A673 (cell line): ENCODE measurements around the gene ADSS2. TPM values are rescaled to one million over a fixed set of nuclear protein-coding genes. Genes with fewer than 3 reads are reported as not detected.
A peak's percentile ranks its signal among the peaks of the same experiment; 100 is the strongest.

Source experiments
- BruUV-seq: library from RNA; stranded (reverse); fragments of 400-500 nt; replicated peaks from 2 replicates; lab custom pipeline; 2021; lab: Mats Ljungman, UMichigan
- CTCF ChIA-PET: fragments of 300-600 bp; sonication (Branson Sonifier 250); formaldehyde crosslinking; loops from one replicate; lab custom pipeline; 2022; ENCODE audit warnings: antibody characterized with exemption; lab: Charles Lee
- POLR2A ChIA-PET: fragments of 300-600 bp; sonication (Branson Sonifier 250); formaldehyde crosslinking; loops from one replicate; lab custom pipeline; 2022; ENCODE audit warnings: antibody characterized with exemption; ENCODE audit not compliant: low non-redundant PET; lab: Charles Lee
- DNase-seq: peaks from one replicate; pipeline ENCODE4 v3.0.0-alpha.2; 2015; ENCODE audit warnings: low spot score
- H3K27ac ChIP-seq: fragments of 200-600 bp; sonication (generic); 2 replicates; pipeline ENCODE4 v1.5.1; 2016; ENCODE audit warnings: mixed run types, low read depth, mild to moderate bottlenecking, mixed read lengths, antibody characterized with exemption, low read length; ENCODE audit not compliant: poor library complexity, severe bottlenecking
- H3K27me3 ChIP-seq: fragments of 200-600 bp; sonication (generic); replicated peaks from 2 replicates; pipeline ENCODE4 v1.6.1; 2017; ENCODE audit warnings: mixed run types, low read depth, mild to moderate bottlenecking, mixed read lengths, antibody characterized with exemption, low read length; ENCODE audit not compliant: insufficient read depth, poor library complexity
- H3K36me3 ChIP-seq: fragments of 200-600 bp; sonication (generic); 2 replicates; pipeline ENCODE4 v1.6.1; 2016; ENCODE audit warnings: mixed run types, mild to moderate bottlenecking, mixed read lengths, antibody characterized with exemption, low read length; ENCODE audit not compliant: insufficient read depth, poor library complexity, severe bottlenecking
- H3K4me1 ChIP-seq: fragments of 200-600 bp; sonication (generic); 2 replicates; pipeline ENCODE4 v1.6.1; 2017; ENCODE audit warnings: mixed run types, mild to moderate bottlenecking, mixed read lengths, antibody characterized with exemption, low read length; ENCODE audit not compliant: insufficient read depth, poor library complexity, severe bottlenecking
- H3K4me3 ChIP-seq: fragments of 200-600 bp; sonication (generic); 2 replicates; pipeline ENCODE4 v1.5.1; 2016; ENCODE audit warnings: low read depth, mixed run types, mild to moderate bottlenecking, mixed read lengths, low read length; ENCODE audit not compliant: poor library complexity, severe bottlenecking
- H3K9me3 ChIP-seq: fragments of 200-600 bp; sonication (generic); 2 replicates; pipeline ENCODE4 v1.6.1; 2016; ENCODE audit warnings: mixed run types, low read depth, mild to moderate bottlenecking, mixed read lengths, antibody characterized with exemption, low read length; ENCODE audit not compliant: poor library complexity, severe bottlenecking
- CTCF ChIP-seq: fragments of 300-800, 200-600 bp; sonication (generic); conservative IDR thresholded peaks from 2 replicates; pipeline ENCODE4 v1.5.1; 2017; ENCODE audit warnings: low read depth, mild to moderate bottlenecking, antibody characterized with exemption, low read length, moderate library complexity, mixed read lengths
- EZH2 ChIP-seq: fragments of 200-600 bp; sonication (generic); IDR thresholded peaks from 2 replicates; pipeline ENCODE4 v1.6.1; 2017; ENCODE audit warnings: borderline replicate concordance, low read depth, mild to moderate bottlenecking, mixed read lengths, antibody characterized with exemption, low read length; ENCODE audit not compliant: poor library complexity, severe bottlenecking
- intact Hi-C: fragments of 100-400 bp; cut with micrococcal nuclease; formaldehyde crosslinking; loops from one replicate; pipeline ENCODE4 v1.10.0; 2022; ENCODE audit not compliant: unreplicated experiment
- total RNA-seq: library from RNA; stranded (reverse); gene quantifications from 2 replicates; pipeline ENCODE4 v1.2.3, GENCODE V29; 2021

ADSS2 gene
- total RNA-seq, 1 experiment from 2014 or later: 46.7 TPM

- ChIA-PET POLR2A (no interaction called here), CTCF (no interaction called here)
- Histone ChIP-seq H3K36me3 (peaks cover 21% of the 10 kb centered on the region), H3K4me3 (no peak overlapping the region), H3K4me1 (peaks cover 25% of the 10 kb centered on the region), H3K9me3 (no peaks in the 10 kb centered on the region), H3K27me3 (no peaks in the 10 kb centered on the region), H3K27ac (no peak overlapping the region)
- no TSS peak for BruUV-seq
- no peak for DNase-seq
- TF ChIP-seq EZH2: no peak
- no peak for TF ChIP-seq CTCF
- intact Hi-C loops: no loop called here
Observed at GRCh38 chr1:244435562-244436205, 16.0 kb downstream of the ADSS2 start.

GRCh38 chr1:244431166-244431565 lies 20.5 kb downstream of the ADSS2 start:
- intact Hi-C loops: no loop called here
- CTCF ChIA-PET: no interaction called here
- peaks cover 20% of the 10 kb centered on the region for H3K36me3 ChIP-seq
- POLR2A ChIA-PET: no interaction called here
- no TSS peak for BruUV-seq
- peaks cover 5% of the 10 kb centered on the region for H3K4me1 ChIP-seq
- H3K27ac ChIP-seq: peak overlapping the region; percentile 0
- DNase-seq: no peak
- no peak for TF ChIP-seq CTCF
- no peak for TF ChIP-seq EZH2
- no peak overlapping the region for H3K4me3 ChIP-seq
- no peaks in the 10 kb centered on the region for H3K27me3 ChIP-seq
- H3K9me3 ChIP-seq: no peaks in the 10 kb centered on the region

GRCh38 chr1:244429818-244430217 lies 21.9 kb downstream of the ADSS2 start:
- peaks cover 5% of the 10 kb centered on the region for H3K4me1 ChIP-seq
- H3K27ac ChIP-seq: no peak overlapping the region
- H3K4me3 ChIP-seq: no peak overlapping the region
- ChIA-PET CTCF (no interaction called here), POLR2A (no interaction called here)
- H3K27me3 ChIP-seq: no peaks in the 10 kb centered on the region
- no peak for TF ChIP-seq CTCF
- TF ChIP-seq EZH2: no peak
- H3K9me3 ChIP-seq: no peaks in the 10 kb centered on the region
- DNase-seq: no peak
- H3K36me3 ChIP-seq: peaks cover 12% of the 10 kb centered on the region
- BruUV-seq: no TSS peak
- intact Hi-C loops: no loop called here
